Heart left ventricle (tissue), 13 donors: Measurements from ENCODE around the gene MED29.

Source experiments
- POLR2A ChIP-seq, 2 donors: fragments of 450-650 bp; IDR thresholded peaks; one replicate each; pipeline ENCODE4 v1.6.1; 2017; ENCODE audit warnings: antibody characterized with exemption in 2 of 2, mild to moderate bottlenecking in 2 of 2, moderate library complexity in 2 of 2
- TF ChIP-seq, protein P1 (sequence below), 12 donors: fragments of 200-600 bp; sonication (generic) in 4 of 12; IDR thresholded peaks; one replicate each; pipeline versions ENCODE4 v1.5.0 to v1.8.0; 2018 to 2022; ENCODE audit warnings: antibody characterized with exemption in 12 of 12, mild to moderate bottlenecking in 5 of 12
- donor health status: ischemic (EF 13 %, LVEDD 7.1; RV severe dilation, severe dysfunction).
- donor health status: DM: no; HTN: yes; CAD: no.
- donor health status: DM: no; HTN: no; CAD: no.
- donor health status: ischemic (EF 25% LVEDD 6.9; RV normal size, moderate dysfunction).
- donor health status: ischemic (EF 25% LVEDD 5.7; RV mildly dilated, moderate dysfunction).
- donor health status: ischemic (EF 35%, LVEDD 5.7; RV mildly dilated, moderate dysfunction).
- donor health status: nonischemic (EF 11% LVEDD 7.7; RV severe dilation, severe dysfunction).
- donor health status: DM: yes; HTN: yes; CAD: no.
- donor health status: PGD.
- donor health status: ischemic (EF 29% LVEDD 5.4; RV normal size, mild dysfunction).
- donor health status: nonischemic (EF 23%, LVEDD 6.1; RV moderate dilation, normal function).

DNA sequence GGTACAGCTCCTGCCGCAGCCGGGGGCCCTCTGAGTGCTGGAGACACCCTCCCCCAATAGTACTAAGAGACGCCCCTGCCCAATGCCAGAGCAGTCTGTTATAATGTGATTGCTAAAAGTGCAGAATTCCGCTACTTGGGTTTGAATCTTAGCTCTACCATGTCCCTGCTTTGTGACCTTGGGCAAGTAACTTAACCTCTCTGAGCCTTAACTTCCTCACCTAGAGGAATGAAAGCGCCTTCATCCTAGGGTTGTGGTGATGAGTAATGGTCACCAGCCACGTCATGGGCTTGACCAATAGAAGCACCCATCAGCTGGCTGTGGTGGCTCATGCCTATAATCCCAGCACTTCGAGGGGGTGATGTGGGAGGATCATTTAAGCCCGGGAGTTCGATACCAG, 27.8 kb downstream of the MED29 start:
- TF ChIP-seq, protein P1, sequence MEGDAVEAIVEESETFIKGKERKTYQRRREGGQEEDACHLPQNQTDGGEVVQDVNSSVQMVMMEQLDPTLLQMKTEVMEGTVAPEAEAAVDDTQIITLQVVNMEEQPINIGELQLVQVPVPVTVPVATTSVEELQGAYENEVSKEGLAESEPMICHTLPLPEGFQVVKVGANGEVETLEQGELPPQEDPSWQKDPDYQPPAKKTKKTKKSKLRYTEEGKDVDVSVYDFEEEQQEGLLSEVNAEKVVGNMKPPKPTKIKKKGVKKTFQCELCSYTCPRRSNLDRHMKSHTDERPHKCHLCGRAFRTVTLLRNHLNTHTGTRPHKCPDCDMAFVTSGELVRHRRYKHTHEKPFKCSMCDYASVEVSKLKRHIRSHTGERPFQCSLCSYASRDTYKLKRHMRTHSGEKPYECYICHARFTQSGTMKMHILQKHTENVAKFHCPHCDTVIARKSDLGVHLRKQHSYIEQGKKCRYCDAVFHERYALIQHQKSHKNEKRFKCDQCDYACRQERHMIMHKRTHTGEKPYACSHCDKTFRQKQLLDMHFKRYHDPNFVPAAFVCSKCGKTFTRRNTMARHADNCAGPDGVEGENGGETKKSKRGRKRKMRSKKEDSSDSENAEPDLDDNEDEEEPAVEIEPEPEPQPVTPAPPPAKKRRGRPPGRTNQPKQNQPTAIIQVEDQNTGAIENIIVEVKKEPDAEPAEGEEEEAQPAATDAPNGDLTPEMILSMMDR (IDR thresholded peaks at IDR 0.05) = no peak
- TF ChIP-seq POLR2A (IDR thresholded peaks at IDR 0.05) = no peak
